ENCODE data around the gene KANK4.

Gene KANK4

GRCh38 chr1:62336995-62337705, 17.9 kb upstream of the KANK4 start:
- no peak for DNase-seq

GRCh38 chr1:62336638-62336994, 17.4 kb upstream of the KANK4 start:
- DNase-seq, result no peak

GRCh38 chr1:62335656-62336055, 16.4 kb upstream of the KANK4 start:
- DNase-seq, result no peak

- no peak for DNase-seq
These were observed 15.3 kb upstream of the KANK4 start for GRCh38 chr1:62334434-62334985.

GRCh38 chr1:62333441-62333840, 14.2 kb upstream of the KANK4 start:
- no peak for DNase-seq

GRCh38 chr1:62327360-62328055, 8.3 kb upstream of the KANK4 start:
- DNase-seq, result no peak

- DNase-seq, result no peak
These were observed 6.4 kb upstream of the KANK4 start for GRCh38 chr1:62325681-62326080.

- DNase-seq, result no peak
These were observed 5.8 kb upstream of the KANK4 start for GRCh38 chr1:62325081-62325480.

GRCh38 chr1:62321446-62321845, 2.2 kb upstream of the KANK4 start:
- no peak for DNase-seq

GRCh38 chr1:62318320-62318755, 896 bp downstream of the KANK4 start:
- DNase-seq, result no peak

- no peak for DNase-seq
These were observed 2.0 kb downstream of the KANK4 start for GRCh38 chr1:62317021-62317768.

- no peak for DNase-seq
These were observed 3.1 kb downstream of the KANK4 start for GRCh38 chr1:62316135-62316534.

- DNase-seq, result no peak
These were observed 3.8 kb downstream of the KANK4 start for GRCh38 chr1:62315387-62315786.

- DNase-seq, result no peak
These were observed 4.5 kb downstream of the KANK4 start for GRCh38 chr1:62314454-62315350.

- DNase-seq, result no peak
These were observed 6.5 kb downstream of the KANK4 start for GRCh38 chr1:62312698-62313097.

GRCh38 chr1:62311473-62311943, 7.7 kb downstream of the KANK4 start:
- DNase-seq, result no peak

- no peak for DNase-seq
These were observed 9.3 kb downstream of the KANK4 start for GRCh38 chr1:62309906-62310305.

- DNase-seq, result no peak
These were observed 10.6 kb downstream of the KANK4 start for GRCh38 chr1:62308606-62309005.

GRCh38 chr1:62307895-62308492, 11.2 kb downstream of the KANK4 start:
- DNase-seq, result no peak

GRCh38 chr1:62307446-62307845, 11.8 kb downstream of the KANK4 start:
- no peak for DNase-seq

- DNase-seq, result no peak
These were observed 13.2 kb downstream of the KANK4 start for GRCh38 chr1:62306065-62306464.

GRCh38 chr1:62304975-62305374, 14.3 kb downstream of the KANK4 start:
- DNase-seq, result no peak

Measured in CD4-positive, alpha-beta T cell treated with Interleukin-15 for 1 hour (primary cell).